IMR-90 (cell line): ENCODE results near the gene FKBP10. TPM values are rescaled to one million over a fixed set of nuclear protein-coding genes. Genes with fewer than 3 reads are reported as not detected.
A peak's percentile ranks its signal among the peaks of the same experiment; 100 is the strongest.

Experiments
- ATAC-seq: fragments of 200-7000 bp; cut with Tn5 transposase; 2 replicates; pipeline ENCODE4 v1.9.1; 2020; ENCODE audit warnings: low read depth, mild to moderate bottlenecking, moderate library complexity
- BruUV-seq: library from RNA; stranded (reverse); fragments of 400-500 nt; replicated peaks from 2 replicates; lab custom pipeline; 2021; lab: Mats Ljungman, UMichigan
- CTCF ChIA-PET: fragments of 300-600 bp; formaldehyde crosslinking; extraction: SDS; loops from one replicate; lab custom pipeline; 2021; ENCODE audit warnings: antibody characterized with exemption; lab: Yijun Ruan, JAX
- POLR2A ChIA-PET: fragments of 300-600 bp; sonication (Branson Sonifier 250); formaldehyde crosslinking; loops from one replicate; lab custom pipeline; 2022; ENCODE audit warnings: antibody characterized with exemption; ENCODE audit not compliant: unreplicated experiment; lab: Charles Lee
- DNase-seq: peaks from one replicate; pipeline ENCODE4 v3.0.0; 2013
- H2AFZ ChIP-seq: replicated peaks from 2 replicates; pipeline ENCODE3; 2013; ENCODE audit warnings: low read length, mild to moderate bottlenecking; ENCODE audit not compliant: poor library complexity
- H2AK5ac ChIP-seq: 2 replicates; pipeline ENCODE4 v1.6.1; 2013; ENCODE audit warnings: low read depth, low read length, inconsistent platforms
- H2AK9ac ChIP-seq: replicated peaks from 2 replicates; pipeline ENCODE3; 2013; ENCODE audit warnings: mild to moderate bottlenecking, low read depth, low read length, moderate library complexity; ENCODE audit not compliant: poor library complexity
- H2BK120ac ChIP-seq: 2 replicates; pipeline ENCODE4 v1.6.1; 2013; ENCODE audit warnings: low read depth, low read length, inconsistent platforms
- H2BK15ac ChIP-seq: 3 replicates; pipeline ENCODE4 v1.6.1; 2013; ENCODE audit warnings: low read depth, low read length, inconsistent platforms
- H2BK20ac ChIP-seq: 2 replicates; pipeline ENCODE4 v1.6.1; 2013; ENCODE audit warnings: low read depth, mild to moderate bottlenecking, inconsistent platforms, low read length, moderate library complexity
- H2BK5ac ChIP-seq: 2 replicates; pipeline ENCODE4 v1.6.1; 2013; ENCODE audit warnings: mild to moderate bottlenecking, low read depth, low read length, inconsistent platforms; ENCODE audit not compliant: poor library complexity, severe bottlenecking
- H3K14ac ChIP-seq: replicated peaks from 2 replicates; pipeline ENCODE4 v1.6.1; 2013; ENCODE audit warnings: low read depth, low read length, inconsistent platforms
- H3K18ac ChIP-seq: 2 replicates; pipeline ENCODE4 v1.6.1; 2013; ENCODE audit warnings: low read depth, low read length, control low read depth
- H3K23ac ChIP-seq: 2 replicates; pipeline ENCODE4 v1.6.1; 2013; ENCODE audit warnings: low read depth, low read length, inconsistent platforms
- H3K27ac ChIP-seq: 2 replicates; pipeline ENCODE4 v1.5.1; 2013; ENCODE audit warnings: mild to moderate bottlenecking, control low read depth, low read length; ENCODE audit not compliant: insufficient read depth
- H3K27me3 ChIP-seq: 2 replicates; pipeline ENCODE4 v1.6.1; 2013; ENCODE audit warnings: low read length; ENCODE audit not compliant: control insufficient read depth, insufficient read depth
- H3K36me3 ChIP-seq: 2 replicates; pipeline ENCODE4 v1.6.1; 2013; ENCODE audit warnings: low read length, mixed read lengths; ENCODE audit not compliant: control insufficient read depth, insufficient read depth
- H3K4ac ChIP-seq: 2 replicates; pipeline ENCODE4 v1.6.1; 2013; ENCODE audit warnings: low read depth, low read length, inconsistent platforms
- H3K4me1 ChIP-seq: 2 replicates; pipeline ENCODE4 v1.6.1; 2013; ENCODE audit warnings: low read length, mixed read lengths; ENCODE audit not compliant: control insufficient read depth, insufficient read depth
- H3K4me2 ChIP-seq: 2 replicates; pipeline ENCODE4 v1.6.1; 2013; ENCODE audit warnings: low read depth, mild to moderate bottlenecking, control low read depth, low read length, moderate library complexity
- H3K4me3 ChIP-seq: 2 replicates; pipeline ENCODE4 v1.5.1; 2013; ENCODE audit warnings: low read depth, mild to moderate bottlenecking, control low read depth, low read length, moderate library complexity; ENCODE audit not compliant: insufficient read depth
- H3K56ac ChIP-seq: 2 replicates; pipeline ENCODE4 v1.6.1; 2013; ENCODE audit warnings: low read length, inconsistent platforms; ENCODE audit not compliant: insufficient read depth; ENCODE audit errors: extremely low read depth
- H3K79me1 ChIP-seq, 2 experiments: 2 replicates each; pipeline ENCODE4 v1.6.1; 2013; ENCODE audit warnings: low read length in 2 of 2, inconsistent platforms in 1 of 2, low read depth in 1 of 2
- H3K9ac ChIP-seq: 2 replicates; pipeline ENCODE4 v1.6.1; 2013; ENCODE audit warnings: low read depth, low read length, control low read depth
- H3K9me1 ChIP-seq: 2 replicates; pipeline ENCODE4 v1.6.1; 2013; ENCODE audit warnings: low read length, inconsistent platforms; ENCODE audit not compliant: insufficient read depth
- H3K9me3 ChIP-seq: 2 replicates; pipeline ENCODE4 v1.6.1; 2013; ENCODE audit warnings: low read length; ENCODE audit not compliant: control insufficient read depth, insufficient read depth
- H4K20me1 ChIP-seq: 2 replicates; pipeline ENCODE4 v1.6.1; 2013; ENCODE audit warnings: low read length, inconsistent platforms; ENCODE audit not compliant: insufficient read depth
- H4K5ac ChIP-seq: 2 replicates; pipeline ENCODE4 v1.6.1; 2013; ENCODE audit warnings: mild to moderate bottlenecking, low read depth, low read length, control low read depth
- H4K8ac ChIP-seq, 2 experiments: 2 replicates each; pipeline ENCODE4 v1.6.1; 2013; ENCODE audit warnings: low read depth in 2 of 2, low read length in 2 of 2, control low read depth in 1 of 2, inconsistent platforms in 1 of 2
- H4K91ac ChIP-seq: 2 replicates; pipeline ENCODE4 v1.6.1; 2013; ENCODE audit warnings: low read depth, low read length, inconsistent platforms; ENCODE audit not compliant: insufficient read depth
- BHLHE40 ChIP-seq: fragments of 150-350 bp; IDR thresholded peaks from 2 replicates; pipeline ENCODE4 v1.6.1; 2016; ENCODE audit warnings: mild to moderate bottlenecking, low read depth, low read length
- CEBPB ChIP-seq: IDR thresholded peaks from 2 replicates; pipeline ENCODE4 v1.6.1; 2012; ENCODE audit warnings: low read depth, low read length, improper control_type of control experiment
- CHD1 ChIP-seq: IDR thresholded peaks from 2 replicates; pipeline ENCODE4 v1.6.1; 2012; ENCODE audit warnings: low read depth, low read length, improper control_type of control experiment
- ELK1 ChIP-seq: fragments of 150-350 bp; IDR thresholded peaks from 2 replicates; pipeline ENCODE4 v1.6.1; 2016; ENCODE audit warnings: low read depth, mild to moderate bottlenecking, low read length, moderate library complexity, borderline replicate concordance
- FOS ChIP-seq: fragments of 150-350 bp; IDR thresholded peaks from 2 replicates; pipeline ENCODE4 v1.6.1; 2016; ENCODE audit warnings: low read depth, low read length
- MAFK ChIP-seq: IDR thresholded peaks from 2 replicates; pipeline ENCODE4 v1.6.1; 2012; ENCODE audit warnings: low read depth, low read length, improper control_type of control experiment
- MAZ ChIP-seq: IDR thresholded peaks from 2 replicates; pipeline ENCODE4 v1.6.1; 2012; ENCODE audit warnings: low read depth, mild to moderate bottlenecking, low read length, improper control_type of control experiment, moderate library complexity, borderline replicate concordance
- MXI1 ChIP-seq: IDR thresholded peaks from 2 replicates; pipeline ENCODE4 v1.6.1; 2012; ENCODE audit warnings: low read depth, mild to moderate bottlenecking, low read length, moderate library complexity, borderline replicate concordance
- RAD21 ChIP-seq: IDR thresholded peaks from 2 replicates; pipeline ENCODE4 v1.6.1; 2012; ENCODE audit warnings: low read length, improper control_type of control experiment
- RCOR1 ChIP-seq: IDR thresholded peaks from 2 replicates; pipeline ENCODE4 v1.6.1; 2012; ENCODE audit warnings: mild to moderate bottlenecking, low read length, improper control_type of control experiment; ENCODE audit not compliant: insufficient replicate concordance
- RFX5 ChIP-seq: IDR thresholded peaks from 2 replicates; pipeline ENCODE4 v1.8.0; 2012; ENCODE audit warnings: low read depth, mild to moderate bottlenecking, low read length, moderate library complexity
- USF2 ChIP-seq: fragments of 150-350 bp; IDR thresholded peaks from 2 replicates; pipeline ENCODE4 v1.6.1; 2017; ENCODE audit warnings: mild to moderate bottlenecking, antibody characterized with exemption, low read length, low read depth
- WGBS, 2 experiments: methylation state at CpG; one replicate each; pipeline versions ENCODE4 v1.1.5 to v1.1.7; 2013; ENCODE audit warnings: missing lambda C conversion rate in 2 of 2; ENCODE audit not compliant: insufficient read length in 1 of 2; ENCODE audit errors: extremely low coverage in 2 of 2; 5-methylcytosine and 5-hydroxymethylcytosine counted together
- dilution Hi-C: fragments of 300-500 bp; cut with HindIII; formaldehyde crosslinking; loops from one replicate; pipeline ENCODE4 v1.14.3; 2018; ENCODE audit warnings: low sequenced_read_pairs; ENCODE audit not compliant: unreplicated experiment
- in situ Hi-C: fragments of 300-500 bp; cut with MboI; formaldehyde crosslinking; loops from 3 replicates; pipeline ENCODE4 v1.14.3; 2019; ENCODE audit warnings: low sequenced_read_pairs, inconsistent platforms, mixed read lengths
- intact Hi-C: fragments of 100-400 bp; cut with micrococcal nuclease; formaldehyde crosslinking; loops from 2 replicates; pipeline ENCODE4 v1.10.0; 2022
- polyA plus RNA-seq, 3 experiments: library from polyadenylated mRNA; depleted of rRNA; stranded (reverse); fragments of >200 nt; gene quantifications; 2 replicates each; pipeline ENCODE4 v1.2.3, GENCODE V29; 2012; ENCODE audit warnings: low replicate concordance in 1 of 3
- total RNA-seq: library from RNA; depleted of rRNA; stranded (reverse); fragments of >200 nt; gene quantifications from 2 replicates; pipeline ENCODE4 v1.2.3, GENCODE V29; 2012

Gene FKBP10
- total and polyA plus RNA-seq, 2 of the 4 experiments (the other 2 are of a cell fraction), result 170 to 984 TPM

- no peak for TF ChIP-seq ELK1
- TF ChIP-seq BHLHE40, result no peak; the same call in 1 of the 2 replicates
Observed at GRCh38 chr17:41786227-41787020, 26.4 kb upstream of the FKBP10 start, which contains the start of gene JUP (continued).

- H2AFZ ChIP-seq, result peak overlapping the region; percentile 80
- H3K4me1 ChIP-seq, result peaks cover 18% of the 10 kb centered on the region
- no peak overlapping the region for H3K9ac ChIP-seq
- CTCF ChIA-PET, result interaction anchor here (0.7 to 1.4 kb wide), 8 partner anchors 9 to 51 kb away, joined by 3 to 12 read pairs (median 3); no protein-coding TSS in a partner anchor
- DNase-seq (no peak), ATAC-seq (no peak)
- 0 out of 2 replicates have a peak, but pooled peaks cover 2% of the 10 kb centered on the region for H3K27me3 ChIP-seq
- no peak overlapping the region for H3K27ac ChIP-seq
- H2BK120ac ChIP-seq, result no peak overlapping the region
- in situ Hi-C loops, result no loop called here
- H3K23ac ChIP-seq, result no peak overlapping the region
- H3K9me3 ChIP-seq, result no peaks in the 10 kb centered on the region
- TF ChIP-seq MAZ (no peak), FOS (no peak), CEBPB (no peak), USF2 (no peak), MXI1 (no peak), ELK1 (no peak), CHD1 (no peak), RAD21 (no peak), RCOR1 (no peak), MAFK (no peak), RFX5 (no peak)
- peaks cover 8% of the 10 kb centered on the region; the same call in 1 of the 2 replicates for H4K20me1 ChIP-seq
- no TSS peak for BruUV-seq
- POLR2A ChIA-PET, result interaction anchor here (0.9 to 1.4 kb wide), 3 partner anchors 9 to 98 kb away, joined by 3 to 6 read pairs (median 4); no protein-coding TSS in a partner anchor
- no peak overlapping the region for H4K5ac ChIP-seq
- H2AK5ac ChIP-seq, result peak overlapping the region; percentile 84
- H3K9me1 ChIP-seq, result 0 out of 2 replicates have a peak, but pooled peaks cover 5% of the 10 kb centered on the region
- H3K4me3 ChIP-seq, result no peak overlapping the region
- WGBS, 2 experiments, result 10% methylated on average over 2 of the region's 4 CpGs; no CpG with 5 or more reads in 1 of the 2 experiments
- H2BK20ac ChIP-seq, result no peak overlapping the region
- no peak overlapping the region for H2BK15ac ChIP-seq
- peaks cover 4 to 33% of the 10 kb centered on the region in 2 experiments; a peak in 3 of 4 replicates for H3K79me1 ChIP-seq
- peak overlapping the region in 1 of 2 experiments; percentile 86; a peak in 2 of 4 replicates for H4K8ac ChIP-seq
- no peak overlapping the region for H3K18ac ChIP-seq
- H3K36me3 ChIP-seq, result 0 out of 2 replicates have a peak, but pooled peaks cover 2% of the 10 kb centered on the region
- intact Hi-C loops, result no loop called here
- no peak overlapping the region for H4K91ac ChIP-seq
- H3K4me2 ChIP-seq, result peak overlapping the region; percentile 31; the same call in 1 of the 2 replicates
- peak overlapping the region; percentile 92 for H2AK9ac ChIP-seq
- dilution Hi-C loops, result no loop called here
- no peak overlapping the region for H3K14ac ChIP-seq
- peak overlapping the region; percentile 48; the same call in 1 of the 2 replicates for H3K4ac ChIP-seq
- H3K56ac ChIP-seq, result no peak overlapping the region
- no peak overlapping the region for H2BK5ac ChIP-seq
Observed at GRCh38 chr17:41787021-41787418, 25.8 kb upstream of the FKBP10 start.
